ENCODE measurements around the gene RTL1.

DNA sequence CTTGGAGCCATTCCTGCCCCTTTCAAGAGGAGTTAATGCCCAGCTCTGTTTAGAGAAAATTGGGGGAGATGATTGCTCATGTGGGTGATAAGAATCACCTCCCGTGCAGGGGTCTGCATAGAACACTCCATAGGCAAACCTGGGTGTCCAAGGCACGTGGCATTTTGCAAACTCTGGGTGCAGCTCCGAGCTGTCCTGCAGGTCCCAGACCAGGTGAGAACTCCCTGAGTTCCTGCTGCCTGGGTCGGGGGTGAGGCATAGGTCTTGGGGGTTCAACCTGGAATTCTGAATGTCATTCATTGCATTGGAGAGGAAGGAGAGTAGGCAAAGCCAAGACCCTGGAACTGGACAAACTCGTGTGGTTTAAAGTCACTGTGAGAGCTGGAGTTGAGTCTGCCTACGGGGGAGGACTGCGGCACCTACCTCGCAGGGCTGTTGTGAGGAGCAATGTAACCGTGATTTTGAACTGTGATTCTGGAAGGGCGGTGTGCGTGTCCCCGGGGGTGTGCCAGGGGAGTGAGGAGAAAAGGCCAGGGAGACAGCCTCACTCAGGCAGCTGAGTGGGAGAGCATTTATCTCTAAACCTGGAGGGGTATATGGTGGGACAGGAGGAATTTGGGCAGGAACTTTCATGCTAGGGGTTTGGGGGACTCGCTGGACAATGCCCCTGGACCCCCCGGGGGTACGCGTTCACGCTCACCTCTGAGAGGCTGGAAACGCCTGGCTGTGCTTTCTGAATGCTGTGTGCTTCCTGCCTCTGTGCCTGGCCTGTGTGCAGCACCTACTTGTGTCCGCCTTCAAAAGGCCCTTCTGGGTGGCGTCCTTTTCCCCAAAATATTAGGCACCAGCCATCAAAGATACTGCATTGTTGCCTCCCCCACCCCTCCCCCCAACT lies 47.2 kb downstream of the RTL1 start:
- TF ChIP-seq SUZ12 (IDR thresholded peaks at IDR 0.05), result no peak
- TF ChIP-seq ARNT (IDR thresholded peaks at IDR 0.05), result no peak
- no peak for TF ChIP-seq ELF4 (IDR thresholded peaks at IDR 0.05)
- TF ChIP-seq HDGF (IDR thresholded peaks at IDR 0.05; ENCODE audit: borderline replicate concordance), result no peak
- no peak for TF ChIP-seq FOXK2 (IDR thresholded peaks at IDR 0.05)
- TF ChIP-seq FOXM1 (IDR thresholded peaks at IDR 0.05; ENCODE audit: borderline replicate concordance), result no peak
- TF ChIP-seq NFRKB (IDR thresholded peaks at IDR 0.05), result no peak
- TF ChIP-seq, protein P1, sequence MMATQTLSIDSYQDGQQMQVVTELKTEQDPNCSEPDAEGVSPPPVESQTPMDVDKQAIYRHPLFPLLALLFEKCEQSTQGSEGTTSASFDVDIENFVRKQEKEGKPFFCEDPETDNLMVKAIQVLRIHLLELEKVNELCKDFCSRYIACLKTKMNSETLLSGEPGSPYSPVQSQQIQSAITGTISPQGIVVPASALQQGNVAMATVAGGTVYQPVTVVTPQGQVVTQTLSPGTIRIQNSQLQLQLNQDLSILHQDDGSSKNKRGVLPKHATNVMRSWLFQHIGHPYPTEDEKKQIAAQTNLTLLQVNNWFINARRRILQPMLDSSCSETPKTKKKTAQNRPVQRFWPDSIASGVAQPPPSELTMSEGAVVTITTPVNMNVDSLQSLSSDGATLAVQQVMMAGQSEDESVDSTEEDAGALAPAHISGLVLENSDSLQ (IDR thresholded peaks at IDR 0.05), result no peak
- TF ChIP-seq TARDBP (IDR thresholded peaks at IDR 0.05), result no peak
- TF ChIP-seq ZNF384 (IDR thresholded peaks at IDR 0.05), result no peak
- no peak for TF ChIP-seq L3MBTL2 (conservative IDR thresholded peaks at IDR 0.05)
- no peak for TF ChIP-seq CTBP1 (IDR thresholded peaks at IDR 0.05; ENCODE audit: borderline replicate concordance)
- no peak for TF ChIP-seq SP1 (IDR thresholded peaks at IDR 0.05)
- TF ChIP-seq LEF1 (IDR thresholded peaks at IDR 0.05; ENCODE audit: borderline replicate concordance), result no peak
